ENCODE data around the gene CMTM3. TPM values are rescaled to one million over a fixed set of nuclear protein-coding genes. Genes with fewer than 3 reads are reported as not detected.
A peak's percentile ranks its signal among the peaks of the same experiment; 100 is the strongest.

The CMTM3 gene
- total and polyA plus RNA-seq, 9 of the 15 experiments (the other 6 are each of a cell fraction or from before 2014, with no cell fraction given) = 4.6 to 33.4 (median 17.5) TPM

GRCh38 chr16:66569827-66570405, 34.6 kb upstream of the CMTM3 start (continued):
- TF ChIP-seq MYBL2 (IDR thresholded peaks at IDR 0.05; ENCODE audit: low read depth) (no peak), MYBL2 (CRISPR knock-in tag; IDR thresholded peaks at IDR 0.05; ENCODE audit: borderline replicate concordance) (no peak), MXI1 (IDR thresholded peaks at IDR 0.05; ENCODE audit: low read depth, low read length) (no peak), TSC22D4 (tag; IDR thresholded peaks at IDR 0.05) (no peak), ARID1B (IDR thresholded peaks at IDR 0.05) (peak; percentile 56; the same call in 1 of the 2 replicates), ZNF449 (CRISPR knock-in tag; IDR thresholded peaks at IDR 0.05) (no peak), CEBPG (CRISPR knock-in tag; IDR thresholded peaks at IDR 0.05) (no peak), CEBPG (tag; conservative IDR thresholded peaks at IDR 0.05 in 1 of 2, IDR thresholded peaks at IDR 0.05 in 1 of 2) (peak; percentile 70 to 88), FOSL1 (tag; conservative IDR thresholded peaks at IDR 0.05) (peak; percentile 87), ZNF384 (IDR thresholded peaks at IDR 0.05; ENCODE audit: low read depth, low read length) (peak; percentile 44; the same call in 1 of the 2 replicates), JUND (IDR thresholded peaks at IDR 0.05; ENCODE audit: borderline replicate concordance, low read depth, low read length) (peak; percentile 75), JUND (tag; IDR thresholded peaks at IDR 0.05; ENCODE audit: borderline replicate concordance, low read depth, low read length) (peak; percentile 64; the same call in 1 of the 3 replicates)
